Stimulated activated CD4-positive, alpha-beta T cell treated with anti-CD3 and anti-CD28 coated beads, Interleukin-4, amount 100 ng/mL, for 4 hours (primary cell): Measurements from ENCODE around the gene OR4C16.

Source experiments
- DNase-seq, 2 experiments: peaks; one replicate each; pipeline ENCODE4 v3.0.0-alpha.2; 2020

OR4C16 gene

GRCh38 chr11:55571828-55572227, at the start of gene OR4C16:
Gene OR4C16, plus strand, starts transcription at chr11:55572128. Its CDS starts 0 bp downstream, at chr11:55572128.
- DNase-seq, result no peak

- no peak for DNase-seq
Observed at GRCh38 chr11:55554169-55554568, 17.8 kb upstream of the OR4C16 start, which contains the start of gene OR4C15. Gene OR4C15, plus strand, starts transcription at chr11:55554469. Its CDS starts 0 bp downstream, at chr11:55554469.

- no peak for DNase-seq
Observed at GRCh38 chr11:55572548-55572947, 620 bp downstream of the OR4C16 start.

DNA sequence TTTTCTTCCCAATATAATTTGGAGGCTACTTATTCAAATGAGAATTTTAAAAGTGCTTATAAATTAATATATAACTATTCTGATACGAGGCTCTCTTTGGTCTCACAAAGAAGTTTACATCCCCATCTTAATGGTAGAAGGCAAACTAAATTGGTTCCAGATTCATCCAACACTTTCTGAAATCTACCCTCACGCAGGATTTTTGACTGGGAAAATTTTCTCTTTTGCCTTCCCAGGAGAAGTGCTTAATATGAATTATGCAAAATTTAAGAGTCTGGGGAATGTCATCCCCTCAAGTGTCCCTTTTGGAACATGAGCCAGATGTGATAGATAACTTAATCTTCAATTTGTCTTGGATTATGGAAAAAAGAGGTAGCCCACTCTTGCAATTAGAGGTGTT, 35.6 kb downstream of the OR4C16 start, which contains the start of gene OR4C11:
Gene OR4C11, minus strand, starts transcription at position 101 of the 400 bp plus-strand sequence. CDS start 3,272 bp downstream, outside the sequence.
- DNase-seq, result no peak
